ENCODE data around the gene TMEM244. TPM values are rescaled to one million over a fixed set of nuclear protein-coding genes. Genes with fewer than 3 reads are reported as not detected.

Gene TMEM244
- total RNA-seq, 1 experiment from 2014 or later: not detected

DNA sequence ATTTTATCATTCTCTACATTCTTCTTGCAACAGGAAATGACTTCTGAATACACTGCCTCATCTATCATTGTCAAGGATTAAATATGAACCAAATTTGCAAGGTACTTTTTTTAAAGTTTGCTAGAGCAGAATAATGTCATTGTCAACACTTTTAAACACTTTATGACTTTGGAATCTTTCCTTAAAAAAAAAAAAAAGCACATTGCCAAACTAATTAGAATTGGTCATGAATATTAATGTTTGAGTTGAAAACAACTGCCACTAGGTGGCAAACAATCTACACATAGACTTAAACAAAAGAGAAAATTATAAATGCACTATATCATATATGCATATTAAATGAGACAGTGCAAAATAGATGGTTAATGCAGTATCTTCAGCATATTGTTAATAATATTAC is 32.5 kb upstream of the TMEM244 start:
- no peak for DNase-seq (ENCODE audit: low spot score)
- ChIA-PET POLR2A (no interaction called here), CTCF (interaction anchor here (1.0 to 2.1 kb wide), 2 partner anchors 128 to 296 kb away, joined by 3 to 6 read pairs; no protein-coding TSS in a partner anchor)
- H3K27me3 Mint-ChIP-seq (ENCODE audit: low read depth): no peaks in the 10 kb centered on the region
- H3K4me1 Mint-ChIP-seq: no peaks in the 10 kb centered on the region
- H3K36me3 Mint-ChIP-seq: no peaks in the 10 kb centered on the region
- no peaks in the 10 kb centered on the region for H3K9me3 Mint-ChIP-seq
- no peak for ATAC-seq
- no peak overlapping the region for H3K27ac Mint-ChIP-seq
- no peak for TF ChIP-seq PRRX2 (CRISPR knock-in tag; IDR thresholded peaks at IDR 0.05)
- TF ChIP-seq, protein P1, sequence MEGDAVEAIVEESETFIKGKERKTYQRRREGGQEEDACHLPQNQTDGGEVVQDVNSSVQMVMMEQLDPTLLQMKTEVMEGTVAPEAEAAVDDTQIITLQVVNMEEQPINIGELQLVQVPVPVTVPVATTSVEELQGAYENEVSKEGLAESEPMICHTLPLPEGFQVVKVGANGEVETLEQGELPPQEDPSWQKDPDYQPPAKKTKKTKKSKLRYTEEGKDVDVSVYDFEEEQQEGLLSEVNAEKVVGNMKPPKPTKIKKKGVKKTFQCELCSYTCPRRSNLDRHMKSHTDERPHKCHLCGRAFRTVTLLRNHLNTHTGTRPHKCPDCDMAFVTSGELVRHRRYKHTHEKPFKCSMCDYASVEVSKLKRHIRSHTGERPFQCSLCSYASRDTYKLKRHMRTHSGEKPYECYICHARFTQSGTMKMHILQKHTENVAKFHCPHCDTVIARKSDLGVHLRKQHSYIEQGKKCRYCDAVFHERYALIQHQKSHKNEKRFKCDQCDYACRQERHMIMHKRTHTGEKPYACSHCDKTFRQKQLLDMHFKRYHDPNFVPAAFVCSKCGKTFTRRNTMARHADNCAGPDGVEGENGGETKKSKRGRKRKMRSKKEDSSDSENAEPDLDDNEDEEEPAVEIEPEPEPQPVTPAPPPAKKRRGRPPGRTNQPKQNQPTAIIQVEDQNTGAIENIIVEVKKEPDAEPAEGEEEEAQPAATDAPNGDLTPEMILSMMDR (IDR thresholded peaks at IDR 0.05): 0 out of 2 replicates have a peak, but pooled peaks have one; percentile 15
- TF ChIP-seq, protein P2, sequence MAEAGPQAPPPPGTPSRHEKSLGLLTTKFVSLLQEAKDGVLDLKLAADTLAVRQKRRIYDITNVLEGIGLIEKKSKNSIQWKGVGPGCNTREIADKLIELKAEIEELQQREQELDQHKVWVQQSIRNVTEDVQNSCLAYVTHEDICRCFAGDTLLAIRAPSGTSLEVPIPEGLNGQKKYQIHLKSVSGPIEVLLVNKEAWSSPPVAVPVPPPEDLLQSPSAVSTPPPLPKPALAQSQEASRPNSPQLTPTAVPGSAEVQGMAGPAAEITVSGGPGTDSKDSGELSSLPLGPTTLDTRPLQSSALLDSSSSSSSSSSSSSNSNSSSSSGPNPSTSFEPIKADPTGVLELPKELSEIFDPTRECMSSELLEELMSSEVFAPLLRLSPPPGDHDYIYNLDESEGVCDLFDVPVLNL (CRISPR knock-in tag; IDR thresholded peaks at IDR 0.05; ENCODE audit: borderline replicate concordance, low read depth): no peak
- H3K4me3 Mint-ChIP-seq: no peak overlapping the region

DNA sequence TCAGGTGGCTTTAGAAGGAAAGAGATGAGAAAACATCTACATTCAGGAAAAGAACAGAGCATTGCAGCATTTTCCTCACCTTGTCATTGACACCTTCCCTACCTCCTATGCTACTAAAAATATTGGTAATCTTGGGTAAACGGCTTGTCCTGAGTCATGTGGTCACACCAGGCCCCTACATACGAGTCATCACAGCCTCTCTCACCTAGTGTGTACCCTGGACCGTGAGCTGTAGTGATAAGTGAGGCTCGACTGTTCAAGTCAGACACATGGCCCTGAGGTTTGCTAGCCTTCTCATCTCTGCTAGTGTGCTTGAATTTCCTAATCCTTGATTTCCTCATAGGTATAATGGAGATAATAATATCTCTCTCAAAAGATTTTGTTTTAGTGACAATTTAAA is 29.6 kb upstream of the TMEM244 start:
- Mint-ChIP-seq H3K27me3 (ENCODE audit: low read depth) (no peaks in the 10 kb centered on the region), H3K4me1 (no peaks in the 10 kb centered on the region), H3K9me3 (no peaks in the 10 kb centered on the region), H3K27ac (no peak overlapping the region), H3K4me3 (no peak overlapping the region), H3K36me3 (no peaks in the 10 kb centered on the region)
- TF ChIP-seq ZNF121 (CRISPR knock-in tag; IDR thresholded peaks at IDR 0.05) (no peak), JUN (CRISPR knock-in tag; IDR thresholded peaks at IDR 0.05) (no peak), TEAD1 (CRISPR knock-in tag; IDR thresholded peaks at IDR 0.05) (no peak), NFATC4 (CRISPR knock-in tag; IDR thresholded peaks at IDR 0.05) (no peak), MYBL2 (CRISPR knock-in tag; IDR thresholded peaks at IDR 0.05) (no peak), ZNF138 (CRISPR knock-in tag; conservative IDR thresholded peaks at IDR 0.05) (no peak)
- TF ChIP-seq, protein P3, sequence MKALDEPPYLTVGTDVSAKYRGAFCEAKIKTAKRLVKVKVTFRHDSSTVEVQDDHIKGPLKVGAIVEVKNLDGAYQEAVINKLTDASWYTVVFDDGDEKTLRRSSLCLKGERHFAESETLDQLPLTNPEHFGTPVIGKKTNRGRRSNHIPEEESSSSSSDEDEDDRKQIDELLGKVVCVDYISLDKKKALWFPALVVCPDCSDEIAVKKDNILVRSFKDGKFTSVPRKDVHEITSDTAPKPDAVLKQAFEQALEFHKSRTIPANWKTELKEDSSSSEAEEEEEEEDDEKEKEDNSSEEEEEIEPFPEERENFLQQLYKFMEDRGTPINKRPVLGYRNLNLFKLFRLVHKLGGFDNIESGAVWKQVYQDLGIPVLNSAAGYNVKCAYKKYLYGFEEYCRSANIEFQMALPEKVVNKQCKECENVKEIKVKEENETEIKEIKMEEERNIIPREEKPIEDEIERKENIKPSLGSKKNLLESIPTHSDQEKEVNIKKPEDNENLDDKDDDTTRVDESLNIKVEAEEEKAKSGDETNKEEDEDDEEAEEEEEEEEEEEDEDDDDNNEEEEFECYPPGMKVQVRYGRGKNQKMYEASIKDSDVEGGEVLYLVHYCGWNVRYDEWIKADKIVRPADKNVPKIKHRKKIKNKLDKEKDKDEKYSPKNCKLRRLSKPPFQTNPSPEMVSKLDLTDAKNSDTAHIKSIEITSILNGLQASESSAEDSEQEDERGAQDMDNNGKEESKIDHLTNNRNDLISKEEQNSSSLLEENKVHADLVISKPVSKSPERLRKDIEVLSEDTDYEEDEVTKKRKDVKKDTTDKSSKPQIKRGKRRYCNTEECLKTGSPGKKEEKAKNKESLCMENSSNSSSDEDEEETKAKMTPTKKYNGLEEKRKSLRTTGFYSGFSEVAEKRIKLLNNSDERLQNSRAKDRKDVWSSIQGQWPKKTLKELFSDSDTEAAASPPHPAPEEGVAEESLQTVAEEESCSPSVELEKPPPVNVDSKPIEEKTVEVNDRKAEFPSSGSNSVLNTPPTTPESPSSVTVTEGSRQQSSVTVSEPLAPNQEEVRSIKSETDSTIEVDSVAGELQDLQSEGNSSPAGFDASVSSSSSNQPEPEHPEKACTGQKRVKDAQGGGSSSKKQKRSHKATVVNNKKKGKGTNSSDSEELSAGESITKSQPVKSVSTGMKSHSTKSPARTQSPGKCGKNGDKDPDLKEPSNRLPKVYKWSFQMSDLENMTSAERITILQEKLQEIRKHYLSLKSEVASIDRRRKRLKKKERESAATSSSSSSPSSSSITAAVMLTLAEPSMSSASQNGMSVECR (CRISPR knock-in tag; IDR thresholded peaks at IDR 0.05; ENCODE audit: borderline replicate concordance): no peak
- TF ChIP-seq, protein P4, sequence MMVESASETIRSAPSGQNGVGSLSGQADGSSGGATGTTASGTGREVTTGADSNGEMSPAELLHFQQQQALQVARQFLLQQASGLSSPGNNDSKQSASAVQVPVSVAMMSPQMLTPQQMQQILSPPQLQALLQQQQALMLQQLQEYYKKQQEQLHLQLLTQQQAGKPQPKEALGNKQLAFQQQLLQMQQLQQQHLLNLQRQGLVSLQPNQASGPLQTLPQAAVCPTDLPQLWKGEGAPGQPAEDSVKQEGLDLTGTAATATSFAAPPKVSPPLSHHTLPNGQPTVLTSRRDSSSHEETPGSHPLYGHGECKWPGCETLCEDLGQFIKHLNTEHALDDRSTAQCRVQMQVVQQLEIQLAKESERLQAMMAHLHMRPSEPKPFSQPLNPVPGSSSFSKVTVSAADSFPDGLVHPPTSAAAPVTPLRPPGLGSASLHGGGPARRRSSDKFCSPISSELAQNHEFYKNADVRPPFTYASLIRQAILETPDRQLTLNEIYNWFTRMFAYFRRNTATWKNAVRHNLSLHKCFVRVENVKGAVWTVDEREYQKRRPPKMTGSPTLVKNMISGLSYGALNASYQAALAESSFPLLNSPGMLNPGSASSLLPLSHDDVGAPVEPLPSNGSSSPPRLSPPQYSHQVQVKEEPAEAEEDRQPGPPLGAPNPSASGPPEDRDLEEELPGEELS (CRISPR knock-in tag; IDR thresholded peaks at IDR 0.05): no peak
- TF ChIP-seq, protein P5, sequence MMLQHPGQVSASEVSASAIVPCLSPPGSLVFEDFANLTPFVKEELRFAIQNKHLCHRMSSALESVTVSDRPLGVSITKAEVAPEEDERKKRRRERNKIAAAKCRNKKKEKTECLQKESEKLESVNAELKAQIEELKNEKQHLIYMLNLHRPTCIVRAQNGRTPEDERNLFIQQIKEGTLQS (CRISPR knock-in tag; conservative IDR thresholded peaks at IDR 0.05): no peak
- TF ChIP-seq, protein P6, sequence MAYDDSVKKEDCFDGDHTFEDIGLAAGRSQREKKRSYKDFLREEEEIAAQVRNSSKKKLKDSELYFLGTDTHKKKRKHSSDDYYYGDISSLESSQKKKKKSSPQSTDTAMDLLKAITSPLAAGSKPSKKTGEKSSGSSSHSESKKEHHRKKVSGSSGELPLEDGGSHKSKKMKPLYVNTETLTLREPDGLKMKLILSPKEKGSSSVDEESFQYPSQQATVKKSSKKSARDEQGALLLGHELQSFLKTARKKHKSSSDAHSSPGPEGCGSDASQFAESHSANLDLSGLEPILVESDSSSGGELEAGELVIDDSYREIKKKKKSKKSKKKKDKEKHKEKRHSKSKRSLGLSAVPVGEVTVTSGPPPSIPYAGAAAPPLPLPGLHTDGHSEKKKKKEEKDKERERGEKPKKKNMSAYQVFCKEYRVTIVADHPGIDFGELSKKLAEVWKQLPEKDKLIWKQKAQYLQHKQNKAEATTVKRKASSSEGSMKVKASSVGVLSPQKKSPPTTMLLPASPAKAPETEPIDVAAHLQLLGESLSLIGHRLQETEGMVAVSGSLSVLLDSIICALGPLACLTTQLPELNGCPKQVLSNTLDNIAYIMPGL (CRISPR knock-in tag; IDR thresholded peaks at IDR 0.05): no peak
- TF ChIP-seq, protein P7, sequence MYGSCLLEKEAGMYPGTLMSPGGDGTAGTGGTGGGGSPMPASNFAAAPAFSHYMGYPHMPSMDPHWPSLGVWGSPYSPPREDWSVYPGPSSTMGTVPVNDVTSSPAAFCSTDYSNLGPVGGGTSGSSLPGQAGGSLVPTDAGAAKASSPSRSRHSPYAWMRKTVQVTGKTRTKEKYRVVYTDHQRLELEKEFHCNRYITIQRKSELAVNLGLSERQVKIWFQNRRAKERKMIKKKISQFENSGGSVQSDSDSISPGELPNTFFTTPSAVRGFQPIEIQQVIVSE (CRISPR knock-in tag; IDR thresholded peaks at IDR 0.05; ENCODE audit: borderline replicate concordance): no peak
- ATAC-seq: no peak
- CTCF ChIA-PET: interaction anchor here (1.0 kb wide), 1 partner anchor 130 kb away, joined by 4 read pairs; no protein-coding TSS in a partner anchor
- POLR2A ChIA-PET: no interaction called here
- no peak for DNase-seq (ENCODE audit: low spot score)
